Measurements from ENCODE around the gene STN1.
"Not testable (repeated sequence)": the region's sequence is repeated elsewhere in the genome, so short reads cannot be mapped to it uniquely, and the experiment has no call there.

Gene STN1

DNA sequence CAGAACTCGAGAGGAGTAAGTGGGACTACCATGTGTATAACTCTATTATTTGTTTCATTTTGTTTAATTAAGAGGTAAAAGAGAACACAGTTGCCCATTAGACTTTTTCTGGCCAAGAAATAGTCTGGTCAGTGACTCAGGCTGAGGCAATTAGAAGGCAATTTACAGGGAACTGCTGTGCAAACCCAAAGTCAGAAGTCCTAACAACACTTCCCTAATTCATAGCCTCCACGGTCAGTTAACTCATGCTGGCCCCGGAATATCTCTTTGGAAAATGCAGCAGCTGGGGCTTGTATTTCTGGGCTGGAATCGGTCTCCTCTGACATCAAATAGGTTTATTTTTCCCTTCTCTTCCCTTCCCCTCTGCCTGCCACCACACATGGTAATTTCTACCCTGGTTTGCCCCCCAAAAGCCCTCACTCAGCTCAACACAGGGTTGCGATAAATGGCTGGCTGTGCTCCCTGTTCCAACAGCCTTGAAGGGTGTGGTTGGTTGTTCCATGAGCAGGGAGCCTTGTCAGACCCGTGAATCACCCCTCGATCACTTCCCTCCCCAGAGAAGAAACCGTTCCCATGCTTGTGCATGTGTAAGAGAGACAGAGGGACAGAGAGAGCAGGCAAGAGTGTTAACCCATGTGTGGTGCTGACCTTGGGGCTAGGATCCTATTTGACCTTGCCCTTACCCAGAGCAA lies 68.0 kb downstream of the STN1 start:
- Histone ChIP-seq H3K27ac (ENCODE audit: low read depth, low read length) (peak overlapping the region; percentile 13), H3K4me1 (ENCODE audit: control insufficient read depth in 1 of 2, insufficient read depth in 2 of 2, low read length in 2 of 2) (peaks cover 54 to 59% of the 10 kb centered on the region in 2 donors), H3K4me3 (ENCODE audit: low read depth in 1 of 2, low read length in 2 of 2) (no peak overlapping the region), H3K36me3 (ENCODE audit: control insufficient read depth in 1 of 2, insufficient read depth in 2 of 2, low read length in 2 of 2) (no peaks in the 10 kb centered on the region), H3K27me3 (ENCODE audit: control insufficient read depth in 1 of 2, insufficient read depth in 2 of 2, low read length in 2 of 2) (peaks cover 0 to 4% of the 10 kb centered on the region in 2 donors), H3K9me3 (ENCODE audit: control insufficient read depth in 1 of 2, low read length in 2 of 2) (no peaks in the 10 kb centered on the region), H3K9ac (ENCODE audit: low read depth in 1 of 2, low read length in 2 of 2) (no peak overlapping the region)

GRCh38 chr10:103849212-103849877 lies 68.6 kb downstream of the STN1 start:
- H3K4me1 ChIP-seq (ENCODE audit: control insufficient read depth in 1 of 2, insufficient read depth in 2 of 2, low read length in 2 of 2), result peaks cover 52 to 55% of the 10 kb centered on the region in 2 donors
- H3K27ac ChIP-seq (ENCODE audit: low read depth, low read length), result no peak overlapping the region
- H3K9me3 ChIP-seq (ENCODE audit: control insufficient read depth in 1 of 2, low read length in 2 of 2), result no peaks in the 10 kb centered on the region
- H3K36me3 ChIP-seq (ENCODE audit: control insufficient read depth in 1 of 2, insufficient read depth in 2 of 2, low read length in 2 of 2), result no peaks in the 10 kb centered on the region
- peaks cover 0 to 4% of the 10 kb centered on the region in 2 donors for H3K27me3 ChIP-seq (ENCODE audit: control insufficient read depth in 1 of 2, insufficient read depth in 2 of 2, low read length in 2 of 2)
- H3K4me3 ChIP-seq (ENCODE audit: low read depth in 1 of 2, low read length in 2 of 2), result no peak overlapping the region
- no peak overlapping the region for H3K9ac ChIP-seq (ENCODE audit: low read depth in 1 of 2, low read length in 2 of 2)

DNA sequence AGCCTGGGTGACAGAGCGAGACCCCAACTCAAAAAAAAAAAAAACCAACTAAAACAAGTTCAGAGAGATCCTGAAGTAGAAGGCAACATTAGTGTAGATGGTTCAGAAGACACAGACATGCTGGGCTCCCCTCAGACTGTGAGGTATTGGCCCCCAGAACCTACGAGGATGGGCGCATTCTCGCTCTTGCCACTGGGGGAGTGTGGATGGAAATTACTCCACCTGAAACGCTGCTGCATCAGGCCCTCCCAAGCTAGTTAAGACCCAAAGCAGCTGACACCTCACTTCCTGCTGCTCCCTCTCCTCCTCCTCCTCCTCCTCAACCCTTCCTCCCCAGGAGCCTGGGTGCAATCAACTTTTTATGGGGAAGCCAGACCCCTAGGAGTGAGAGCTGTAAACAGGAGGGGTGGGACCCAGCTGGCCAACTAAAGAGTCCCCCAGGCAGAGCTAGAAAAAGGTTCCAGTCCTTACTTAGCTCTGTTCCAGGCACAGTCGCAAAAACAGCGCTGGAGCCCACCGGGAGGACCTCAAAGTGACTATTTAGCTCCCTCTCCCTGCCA lies 70.0 kb downstream of the STN1 start:
- peaks cover 47 to 49% of the 10 kb centered on the region in 2 donors for H3K4me1 ChIP-seq (ENCODE audit: control insufficient read depth in 1 of 2, insufficient read depth in 2 of 2, low read length in 2 of 2)
- no peak overlapping the region for H3K9ac ChIP-seq (ENCODE audit: low read depth in 1 of 2, low read length in 2 of 2)
- no peaks in the 10 kb centered on the region for H3K9me3 ChIP-seq (ENCODE audit: control insufficient read depth in 1 of 2, low read length in 2 of 2)
- H3K27me3 ChIP-seq (ENCODE audit: control insufficient read depth in 1 of 2, insufficient read depth in 2 of 2, low read length in 2 of 2), result no peaks in the 10 kb centered on the region
- H3K36me3 ChIP-seq (ENCODE audit: control insufficient read depth in 1 of 2, insufficient read depth in 2 of 2, low read length in 2 of 2), result no peaks in the 10 kb centered on the region
- H3K27ac ChIP-seq (ENCODE audit: low read depth, low read length), result no peak overlapping the region
- no peak overlapping the region for H3K4me3 ChIP-seq (ENCODE audit: low read depth in 1 of 2, low read length in 2 of 2)

DNA sequence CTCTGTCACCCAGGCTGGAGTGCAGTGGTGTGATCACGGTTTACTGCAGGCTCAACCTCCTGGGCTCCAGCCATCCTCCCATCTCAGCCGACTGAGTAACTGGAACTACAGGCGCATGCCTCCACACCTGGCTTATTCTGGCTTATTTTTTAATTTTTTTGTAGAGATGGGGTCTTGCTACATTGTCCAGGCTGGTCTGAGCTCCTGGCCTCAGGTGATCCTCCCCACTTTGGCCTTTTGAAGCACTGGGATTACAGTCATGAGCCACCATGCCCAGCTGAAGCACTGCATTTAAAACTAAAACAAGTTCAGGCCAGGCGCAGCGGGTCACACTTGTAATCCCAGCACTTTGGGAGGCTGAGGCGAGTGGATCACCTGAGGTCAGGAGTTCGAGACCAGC lies 70.6 kb downstream of the STN1 start:
- H3K36me3 ChIP-seq (ENCODE audit: control insufficient read depth in 1 of 2, insufficient read depth in 2 of 2, low read length in 2 of 2), result no peaks in the 10 kb centered on the region
- H3K4me1 ChIP-seq (ENCODE audit: control insufficient read depth in 1 of 2, insufficient read depth in 2 of 2, low read length in 2 of 2), result peaks cover 47 to 48% of the 10 kb centered on the region in 2 donors
- H3K4me3 ChIP-seq (ENCODE audit: low read depth in 1 of 2, low read length in 2 of 2), result no peak overlapping the region
- no peaks in the 10 kb centered on the region for H3K27me3 ChIP-seq (ENCODE audit: control insufficient read depth in 1 of 2, insufficient read depth in 2 of 2, low read length in 2 of 2)
- no peak overlapping the region for H3K9ac ChIP-seq (ENCODE audit: low read depth in 1 of 2, low read length in 2 of 2)
- no peak overlapping the region for H3K27ac ChIP-seq (ENCODE audit: low read depth, low read length)
- no peaks in the 10 kb centered on the region for H3K9me3 ChIP-seq (ENCODE audit: control insufficient read depth in 1 of 2, low read length in 2 of 2)

- Histone ChIP-seq H3K27me3 (ENCODE audit: control insufficient read depth in 1 of 2, insufficient read depth in 2 of 2, low read length in 2 of 2) (no peaks in the 10 kb centered on the region), H3K9me3 (ENCODE audit: control insufficient read depth in 1 of 2, low read length in 2 of 2) (no peaks in the 10 kb centered on the region), H3K36me3 (ENCODE audit: control insufficient read depth in 1 of 2, insufficient read depth in 2 of 2, low read length in 2 of 2) (no peaks in the 10 kb centered on the region), H3K4me3 (ENCODE audit: low read depth in 1 of 2, low read length in 2 of 2) (peak overlapping the region in 1 of 2 donors; percentile 16), H3K27ac (ENCODE audit: low read depth, low read length) (no peak overlapping the region), H3K4me1 (ENCODE audit: control insufficient read depth in 1 of 2, insufficient read depth in 2 of 2, low read length in 2 of 2) (peaks cover 34 to 35% of the 10 kb centered on the region in 2 donors), H3K9ac (ENCODE audit: low read depth in 1 of 2, low read length in 2 of 2) (no peak overlapping the region)
Measured at GRCh38 chr10:103845972-103846371, 72.0 kb downstream of the STN1 start.

DNA sequence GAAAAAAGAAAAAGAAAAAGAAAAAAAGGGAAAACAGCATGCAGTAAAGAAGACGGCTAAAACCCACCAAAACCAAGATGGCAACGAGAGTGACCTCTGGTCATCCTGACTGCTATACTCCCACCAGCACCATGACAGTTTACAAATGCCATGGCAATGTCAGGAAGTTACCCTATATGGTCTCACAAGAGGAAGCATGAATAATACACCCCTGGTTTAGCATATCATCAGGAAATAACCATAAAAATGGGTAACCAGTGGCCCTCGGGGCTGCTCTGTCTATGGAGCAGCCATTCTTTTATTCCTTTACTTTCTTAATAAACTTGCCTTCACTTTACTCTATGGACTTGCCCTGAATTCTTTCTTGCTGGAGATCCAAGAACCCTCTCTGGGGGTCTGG lies 72.6 kb downstream of the STN1 start:
- not testable (repeated sequence) for H3K9ac ChIP-seq (ENCODE audit: low read depth in 1 of 2, low read length in 2 of 2); H3K27ac ChIP-seq (ENCODE audit: low read depth, low read length); H3K9me3 ChIP-seq (ENCODE audit: control insufficient read depth in 1 of 2, low read length in 2 of 2); H3K27me3 ChIP-seq (ENCODE audit: control insufficient read depth in 1 of 2, insufficient read depth in 2 of 2, low read length in 2 of 2); H3K36me3 ChIP-seq (ENCODE audit: control insufficient read depth in 1 of 2, insufficient read depth in 2 of 2, low read length in 2 of 2); H3K4me3 ChIP-seq (ENCODE audit: low read depth in 1 of 2, low read length in 2 of 2)
- peaks cover 31 to 34% of the 10 kb centered on the region in 2 donors for H3K4me1 ChIP-seq (ENCODE audit: control insufficient read depth in 1 of 2, insufficient read depth in 2 of 2, low read length in 2 of 2)

DNA sequence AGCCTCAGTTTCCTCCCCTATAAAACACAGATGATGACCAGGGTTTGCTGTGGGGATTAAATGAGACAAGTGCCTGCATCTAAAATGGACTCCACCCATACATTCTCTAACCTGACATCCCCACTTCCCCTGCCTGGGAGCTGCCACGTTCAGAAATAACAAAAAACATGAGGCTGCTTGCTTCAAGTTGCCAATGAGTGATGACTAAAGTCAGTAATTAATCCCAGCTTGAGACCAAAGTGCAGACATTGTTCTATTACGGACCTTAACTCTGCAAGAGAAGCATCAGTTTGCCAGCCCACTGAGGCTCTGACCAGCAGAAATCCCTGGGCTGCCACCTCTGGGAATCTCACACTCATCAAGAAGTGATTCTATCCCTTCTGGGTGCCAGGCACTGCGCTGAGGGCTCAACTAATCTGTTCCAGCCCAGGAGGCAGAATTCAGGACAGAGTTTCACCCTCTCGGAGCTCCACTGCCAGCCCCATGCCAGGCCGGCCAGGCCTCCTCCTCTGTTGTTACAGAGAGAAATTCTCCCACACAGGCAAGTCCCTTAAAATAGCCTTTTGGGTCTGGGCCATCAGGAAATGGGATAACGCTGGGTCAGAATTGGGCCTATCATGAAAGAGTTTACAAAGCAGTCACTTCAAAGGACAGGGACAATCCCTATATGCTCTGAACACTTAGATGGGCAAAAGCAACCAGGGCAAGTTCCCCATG lies 74.0 kb downstream of the STN1 start:
- Histone ChIP-seq H3K9ac (ENCODE audit: low read depth in 1 of 2, low read length in 2 of 2) (no peak overlapping the region), H3K36me3 (ENCODE audit: control insufficient read depth in 1 of 2, insufficient read depth in 2 of 2, low read length in 2 of 2) (no peaks in the 10 kb centered on the region), H3K9me3 (ENCODE audit: control insufficient read depth in 1 of 2, low read length in 2 of 2) (no peaks in the 10 kb centered on the region), H3K27me3 (ENCODE audit: control insufficient read depth in 1 of 2, insufficient read depth in 2 of 2, low read length in 2 of 2) (no peaks in the 10 kb centered on the region), H3K4me1 (ENCODE audit: control insufficient read depth in 1 of 2, insufficient read depth in 2 of 2, low read length in 2 of 2) (peaks cover 21 to 38% of the 10 kb centered on the region in 2 donors), H3K27ac (ENCODE audit: low read depth, low read length) (no peak overlapping the region), H3K4me3 (ENCODE audit: low read depth in 1 of 2, low read length in 2 of 2) (no peak overlapping the region)

- H3K27ac ChIP-seq (ENCODE audit: low read depth, low read length), result no peak overlapping the region
- H3K36me3 ChIP-seq (ENCODE audit: control insufficient read depth in 1 of 2, insufficient read depth in 2 of 2, low read length in 2 of 2), result no peaks in the 10 kb centered on the region
- H3K9me3 ChIP-seq (ENCODE audit: control insufficient read depth in 1 of 2, low read length in 2 of 2), result no peaks in the 10 kb centered on the region
- peaks cover 21 to 37% of the 10 kb centered on the region in 2 donors for H3K4me1 ChIP-seq (ENCODE audit: control insufficient read depth in 1 of 2, insufficient read depth in 2 of 2, low read length in 2 of 2)
- no peak overlapping the region for H3K4me3 ChIP-seq (ENCODE audit: low read depth in 1 of 2, low read length in 2 of 2)
- no peak overlapping the region for H3K9ac ChIP-seq (ENCODE audit: low read depth in 1 of 2, low read length in 2 of 2)
- no peaks in the 10 kb centered on the region for H3K27me3 ChIP-seq (ENCODE audit: control insufficient read depth in 1 of 2, insufficient read depth in 2 of 2, low read length in 2 of 2)
Measured at GRCh38 chr10:103843045-103843444, 74.9 kb downstream of the STN1 start.

GRCh38 chr10:103842605-103843004 lies 75.4 kb downstream of the STN1 start:
- no peak overlapping the region for H3K9ac ChIP-seq (ENCODE audit: low read depth in 1 of 2, low read length in 2 of 2)
- no peaks in the 10 kb centered on the region for H3K9me3 ChIP-seq (ENCODE audit: control insufficient read depth in 1 of 2, low read length in 2 of 2)
- no peak overlapping the region for H3K27ac ChIP-seq (ENCODE audit: low read depth, low read length)
- H3K4me3 ChIP-seq (ENCODE audit: low read depth in 1 of 2, low read length in 2 of 2), result no peak overlapping the region
- H3K4me1 ChIP-seq (ENCODE audit: control insufficient read depth in 1 of 2, insufficient read depth in 2 of 2, low read length in 2 of 2), result peaks cover 24 to 38% of the 10 kb centered on the region in 2 donors
- no peaks in the 10 kb centered on the region for H3K27me3 ChIP-seq (ENCODE audit: control insufficient read depth in 1 of 2, insufficient read depth in 2 of 2, low read length in 2 of 2)
- no peaks in the 10 kb centered on the region for H3K36me3 ChIP-seq (ENCODE audit: control insufficient read depth in 1 of 2, insufficient read depth in 2 of 2, low read length in 2 of 2)

DNA sequence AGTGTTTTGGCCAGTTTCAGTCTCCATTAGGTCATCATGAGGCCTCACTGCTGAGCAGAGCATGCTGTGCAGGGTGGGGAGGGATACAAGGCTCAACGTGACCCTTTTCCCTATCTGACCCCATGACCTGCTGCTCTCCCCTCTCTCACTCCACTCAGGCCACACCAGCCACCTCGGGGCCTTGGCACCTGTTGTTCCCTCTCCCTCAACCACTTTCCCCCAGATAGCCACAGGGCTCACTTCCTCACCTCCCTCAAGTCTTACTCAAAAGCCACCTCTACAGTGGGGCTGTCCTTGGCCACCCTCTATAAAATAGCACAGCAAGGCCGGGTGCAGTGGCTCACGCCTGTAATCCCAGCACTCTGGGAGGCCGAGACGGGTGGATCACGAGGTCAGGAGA lies 76.5 kb downstream of the STN1 start:
- no peaks in the 10 kb centered on the region for H3K9me3 ChIP-seq (ENCODE audit: control insufficient read depth in 1 of 2, low read length in 2 of 2)
- no peak overlapping the region for H3K27ac ChIP-seq (ENCODE audit: low read depth, low read length)
- no peak overlapping the region for H3K4me3 ChIP-seq (ENCODE audit: low read depth in 1 of 2, low read length in 2 of 2)
- H3K27me3 ChIP-seq (ENCODE audit: control insufficient read depth in 1 of 2, insufficient read depth in 2 of 2, low read length in 2 of 2), result no peaks in the 10 kb centered on the region
- peaks cover 32 to 45% of the 10 kb centered on the region in 2 donors for H3K4me1 ChIP-seq (ENCODE audit: control insufficient read depth in 1 of 2, insufficient read depth in 2 of 2, low read length in 2 of 2)
- H3K9ac ChIP-seq (ENCODE audit: low read depth in 1 of 2, low read length in 2 of 2), result no peak overlapping the region
- H3K36me3 ChIP-seq (ENCODE audit: control insufficient read depth in 1 of 2, insufficient read depth in 2 of 2, low read length in 2 of 2), result no peaks in the 10 kb centered on the region
